ENCODE data around the gene ZNF655.

Gene ZNF655

GRCh38 chr7:99606531-99606930 lies 48.1 kb downstream of the ZNF655 start:
- no peak for DNase-seq (ENCODE audit: low read depth)

GRCh38 chr7:99607548-99607947 lies 49.1 kb downstream of the ZNF655 start:
- DNase-seq (ENCODE audit: low read depth) = no peak

GRCh38 chr7:99614495-99614894 lies 56.1 kb downstream of the ZNF655 start:
- DNase-seq (ENCODE audit: low read depth) = no peak

GRCh38 chr7:99615989-99616358 lies 57.5 kb downstream of the ZNF655 start:
- no peak for DNase-seq (ENCODE audit: low read depth)

- peak; percentile 95 for DNase-seq (ENCODE audit: low read depth)
These were observed 58.1 kb downstream of the ZNF655 start, which contains the start of gene ZSCAN25 for GRCh38 chr7:99616359-99617191. ZSCAN25 (plus strand) TSS chr7:99616946; CDS start chr7:99619607, 2,661 bp downstream.

GRCh38 chr7:99617192-99617781 lies 58.8 kb downstream of the ZNF655 start:
- DNase-seq (ENCODE audit: low read depth) = no peak

- peak; percentile 63 for DNase-seq (ENCODE audit: low read depth)
These were observed 60.3 kb downstream of the ZNF655 start for GRCh38 chr7:99618726-99619125.

- DNase-seq (ENCODE audit: low read depth) = no peak
These were observed 61.2 kb downstream of the ZNF655 start for GRCh38 chr7:99619571-99620130.

- no peak for DNase-seq (ENCODE audit: low read depth)
These were observed 62.8 kb downstream of the ZNF655 start for GRCh38 chr7:99621271-99621670.

GRCh38 chr7:99622596-99622995 lies 64.2 kb downstream of the ZNF655 start:
- no peak for DNase-seq (ENCODE audit: low read depth)

- no peak for DNase-seq (ENCODE audit: low read depth)
These were observed 64.8 kb downstream of the ZNF655 start for GRCh38 chr7:99623091-99623693.

- no peak for DNase-seq (ENCODE audit: low read depth)
These were observed 65.4 kb downstream of the ZNF655 start for GRCh38 chr7:99623702-99624447.

GRCh38 chr7:99624484-99624883 lies 66.0 kb downstream of the ZNF655 start:
- DNase-seq (ENCODE audit: low read depth) = no peak

GRCh38 chr7:99625321-99625720 lies 66.9 kb downstream of the ZNF655 start:
- no peak for DNase-seq (ENCODE audit: low read depth)

- no peak for DNase-seq (ENCODE audit: low read depth)
These were observed 67.5 kb downstream of the ZNF655 start for GRCh38 chr7:99625961-99626360.

Measured in fibroblast of gingiva (primary cell).